ENCODE results near the gene PXMP2.
A peak's percentile ranks its signal among the peaks of the same experiment; 100 is the strongest.

GRCh38 chr12:132710405-132711079 lies 23.2 kb downstream of the PXMP2 start, which contains the start of gene PGAM5:
- TF ChIP-seq POLR2A (IDR thresholded peaks at IDR 0.05; ENCODE audit: low read length) (peak; percentile 75), GATA1 (IDR thresholded peaks at IDR 0.05; ENCODE audit: low read depth, low read length) (no peak)

Data from erythroblast (primary cell).